ENCODE data around the gene NOLC1.

- no peak for TF ChIP-seq POLR2A (IDR thresholded peaks at IDR 0.05)
- no peak for TF ChIP-seq CTCF (IDR thresholded peaks at IDR 0.05)
Observed at GRCh38 chr10:102113261-102113955, 38.8 kb upstream of the NOLC1 start.

All from sigmoid colon (tissue), 3 donors.